Left ventricle myocardium superior (tissue), 1 donor: Measurements from ENCODE around the gene ROMO1. TPM values are rescaled to one million over a fixed set of nuclear protein-coding genes. Genes with fewer than 3 reads are reported as not detected.
A peak's percentile ranks its signal among the peaks of the same experiment; 100 is the strongest.
"Not testable (repeated sequence)": the region's sequence is repeated elsewhere in the genome, so short reads cannot be mapped to it uniquely, and the experiment has no call there.

Experiments
- ATAC-seq: fragments of 200-7000 bp; cut with Tn5 transposase; one replicate; pipeline ENCODE4 v1.9.1; 2020; ENCODE audit warnings: mild to moderate bottlenecking, moderate library complexity
- DNase-seq: peaks from one replicate; pipeline ENCODE4 v3.0.0-alpha.2; 2020
- intact Hi-C: fragments of 100-400 bp; cut with micrococcal nuclease; formaldehyde crosslinking; loops from one replicate; pipeline ENCODE4 v1.11.0; 2022
- total RNA-seq: library from RNA; stranded (reverse); fragmentation: NEBNext Ultra II Directional; extraction: Animal tissue kit (Norgen Biotek cat#: 25700); gene quantifications from one replicate; pipeline ENCODE4 v1.2.1, GENCODE V29; 2021
- donor health status: DM: no; HTN: yes; CAD: no; lungs with severe emphysema.

The ROMO1 gene
- total RNA-seq, 1 donor from 2014 or later, result 180 TPM

DNA sequence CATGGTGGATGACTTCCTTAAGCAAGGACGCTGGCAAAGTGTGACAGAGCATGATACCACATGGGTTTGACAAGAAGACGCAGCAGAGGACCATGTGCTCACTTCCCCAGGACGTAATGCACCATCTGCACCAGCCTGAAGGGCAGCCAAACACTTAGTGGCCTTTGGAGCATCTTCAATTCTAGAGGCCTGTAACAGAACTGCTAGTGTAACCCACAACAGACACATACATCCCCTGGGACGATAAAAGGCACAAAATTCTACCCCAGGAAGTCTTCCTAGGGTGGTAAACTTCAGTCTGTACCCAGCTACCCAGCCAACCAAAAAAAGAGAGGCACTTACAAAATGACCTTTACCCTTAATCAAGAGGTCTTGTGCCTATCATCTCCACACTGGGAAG lies 25.3 kb upstream of the ROMO1 start:
- ATAC-seq (no peak), DNase-seq (no peak)
- intact Hi-C loops, result no loop called here

DNA sequence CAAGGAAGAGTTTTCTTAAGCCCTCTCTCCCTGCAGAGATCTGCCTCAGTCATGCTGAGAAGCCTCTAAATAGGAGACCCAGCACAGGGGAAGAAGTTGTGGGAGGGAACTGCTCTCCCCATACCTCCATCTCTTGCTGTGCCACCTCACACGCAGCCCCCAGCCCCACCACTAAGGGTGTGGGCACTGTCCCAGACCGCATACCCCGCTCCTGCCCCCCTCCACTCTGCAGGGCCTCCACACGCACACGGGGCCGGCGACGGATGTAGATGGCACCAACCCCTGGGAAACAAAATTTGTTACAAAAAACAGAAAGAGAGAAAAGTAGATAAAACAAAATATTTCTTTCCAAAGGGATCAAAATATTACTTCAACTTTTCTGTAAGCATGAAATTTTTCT lies 24.3 kb upstream of the ROMO1 start:
- DNase-seq (no peak), ATAC-seq (no peak)
- intact Hi-C loops, result no loop called here

DNA sequence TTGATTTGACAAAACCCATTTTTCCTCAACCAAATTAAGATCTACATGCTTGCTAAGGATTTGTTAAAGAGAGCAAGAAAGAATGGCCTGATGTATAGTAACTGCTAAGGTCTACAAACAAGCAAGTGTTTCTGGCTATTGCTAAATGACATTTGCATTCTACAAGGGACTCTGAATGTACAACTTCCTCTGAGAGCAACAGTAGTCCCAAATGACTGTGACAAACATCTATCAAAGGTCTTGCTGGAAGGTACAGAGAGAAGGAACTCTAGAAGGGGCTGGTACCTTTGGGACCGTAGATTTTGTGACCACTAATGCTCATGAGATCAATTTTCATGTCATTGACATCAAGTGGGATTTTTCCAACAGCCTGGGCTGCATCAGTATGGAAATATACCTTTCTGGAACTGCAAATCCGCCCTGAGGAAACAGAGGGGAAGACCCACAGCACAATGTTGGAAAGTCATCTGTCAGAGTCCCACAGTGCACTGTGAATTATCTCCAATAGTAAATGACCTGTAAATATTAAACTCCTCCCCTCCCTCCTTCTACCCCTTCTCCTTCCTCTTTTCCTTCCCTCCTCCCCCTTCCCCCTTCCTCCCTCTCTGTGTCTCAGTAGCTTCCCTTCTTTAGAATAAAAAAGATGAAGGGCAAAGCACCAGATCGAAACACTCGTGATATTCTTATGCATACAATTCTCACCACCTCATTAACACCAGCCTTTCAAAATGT lies 18.6 kb upstream of the ROMO1 start:
- ATAC-seq (no peak), DNase-seq (no peak)
- intact Hi-C loops, result no loop called here

DNA sequence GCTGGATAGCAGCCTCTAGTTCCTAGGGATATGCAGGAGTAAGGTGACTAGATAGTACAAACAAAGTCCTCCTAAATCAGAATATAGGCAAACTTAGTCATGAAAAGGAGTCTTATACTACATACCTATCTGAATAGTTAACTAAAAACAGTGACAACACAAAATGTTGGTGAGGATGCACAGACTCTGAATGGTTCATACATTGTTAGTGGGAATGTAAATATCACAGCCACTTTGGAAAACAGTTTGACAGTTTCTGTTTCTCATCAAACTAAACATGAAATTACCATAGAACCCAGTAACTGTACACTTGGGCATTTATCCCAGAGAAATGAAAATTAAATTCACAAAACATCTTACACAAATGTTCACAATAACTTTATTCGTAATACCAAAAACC lies 17.2 kb upstream of the ROMO1 start:
- DNase-seq (no peak), ATAC-seq (no peak)
- intact Hi-C loops, result no loop called here

DNA sequence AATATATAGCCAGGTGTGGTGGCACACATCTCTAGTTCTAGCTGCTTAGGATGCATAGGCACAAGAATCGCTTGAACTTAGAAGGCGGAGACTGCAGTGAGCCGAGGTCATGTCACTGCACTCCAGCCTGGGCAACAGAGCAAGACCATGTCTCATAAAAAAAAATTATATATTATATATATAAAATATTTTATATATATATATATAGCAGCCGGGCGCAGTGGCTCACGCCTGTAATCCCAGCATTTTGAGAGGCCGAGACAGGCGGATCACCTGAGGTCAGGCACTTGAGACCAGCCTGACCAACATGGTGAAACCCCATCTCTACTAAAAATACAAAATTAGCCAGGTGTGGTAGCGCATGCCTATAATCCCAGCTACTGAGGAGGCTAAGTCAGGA lies 13.8 kb upstream of the ROMO1 start:
- ATAC-seq, DNase-seq, intact Hi-C loops: not testable (repeated sequence)

DNA sequence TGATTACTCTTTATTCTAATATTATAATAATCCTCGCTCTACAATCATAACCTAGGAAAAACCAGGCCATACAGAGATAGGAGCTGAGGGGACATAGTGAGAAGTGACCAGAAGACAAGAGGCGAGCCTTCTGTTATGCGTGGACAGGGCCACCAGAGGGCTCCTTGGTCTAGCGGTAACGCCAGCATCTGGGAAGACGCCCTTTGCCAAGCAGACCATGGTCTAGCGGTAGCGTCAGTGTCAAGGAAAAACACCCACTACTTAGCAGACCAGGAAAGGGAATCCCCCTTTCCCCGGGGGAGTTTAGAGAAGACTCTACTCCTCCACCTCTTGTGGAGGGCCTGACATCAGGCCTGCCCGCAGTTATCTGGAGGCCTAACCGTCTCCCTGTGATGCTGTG lies 12.3 kb upstream of the ROMO1 start:
- ATAC-seq, intact Hi-C loops, DNase-seq: not testable (repeated sequence)

DNA sequence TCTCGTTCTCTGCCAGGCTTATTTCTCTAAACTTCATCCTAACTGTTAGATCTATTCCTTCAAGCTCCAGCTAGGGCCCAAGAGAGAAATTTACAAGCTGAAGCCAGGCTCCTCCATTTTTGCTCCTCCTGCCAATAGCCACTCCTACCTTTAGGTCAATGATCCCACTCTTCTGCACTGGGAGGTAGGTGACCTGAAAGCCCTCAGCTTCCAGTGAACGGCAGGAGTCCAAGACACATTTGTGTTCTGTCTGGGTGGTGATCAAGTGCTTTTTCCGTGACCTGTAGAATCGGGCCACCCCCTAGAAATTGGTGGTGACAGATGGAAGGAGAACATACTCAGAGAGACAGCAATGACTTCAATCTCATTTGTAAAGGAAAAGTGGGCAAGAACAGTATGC lies 8.9 kb upstream of the ROMO1 start:
- DNase-seq (no peak), ATAC-seq (no peak)
- intact Hi-C loops, result no loop called here

DNA sequence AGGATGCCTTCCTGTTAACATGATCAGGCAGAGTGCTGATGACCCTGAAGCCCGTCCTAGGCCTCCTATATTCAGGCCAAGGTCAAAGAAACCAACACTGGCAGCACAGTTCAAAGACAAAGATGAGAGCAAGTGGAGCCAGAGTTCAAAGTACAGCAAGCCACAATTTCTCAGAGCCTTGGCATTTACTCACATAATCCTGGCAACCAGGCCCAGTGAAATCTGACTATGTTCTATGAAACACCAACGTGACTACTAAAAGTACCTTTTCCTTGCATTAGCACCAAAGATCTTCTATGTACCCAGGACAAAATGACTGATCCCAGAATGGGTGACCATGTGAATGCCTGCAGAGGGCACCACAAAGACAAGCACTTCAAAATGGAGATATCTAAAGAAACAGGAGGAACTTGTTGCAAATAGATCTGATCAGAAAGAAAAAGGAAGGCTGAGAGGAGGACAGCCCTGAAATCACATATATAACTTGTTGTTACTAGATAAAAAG lies 3.9 kb upstream of the ROMO1 start:
- DNase-seq (no peak), ATAC-seq (no peak)
- intact Hi-C loops, result no loop called here

DNA sequence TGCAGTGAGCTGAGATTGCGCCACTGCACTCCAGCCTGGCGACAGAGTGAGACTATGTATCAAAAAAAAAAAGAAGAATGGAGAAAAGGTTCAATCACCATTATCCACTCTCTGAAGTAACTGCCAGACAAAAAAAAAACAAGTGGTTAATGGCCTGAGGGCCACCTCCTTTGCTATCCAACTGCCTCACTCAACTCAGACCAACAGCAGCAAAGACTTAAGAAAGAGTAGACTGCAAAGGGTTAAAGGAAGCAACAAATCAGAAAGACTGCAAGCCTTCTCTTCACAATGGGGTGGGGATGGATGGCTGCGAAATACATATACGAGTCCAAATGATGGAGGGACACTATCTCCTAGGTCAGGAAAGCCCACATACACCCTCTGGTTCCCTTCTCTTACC lies 3.2 kb upstream of the ROMO1 start:
- DNase-seq (no peak), ATAC-seq (no peak)
- intact Hi-C loops, result no loop called here

DNA sequence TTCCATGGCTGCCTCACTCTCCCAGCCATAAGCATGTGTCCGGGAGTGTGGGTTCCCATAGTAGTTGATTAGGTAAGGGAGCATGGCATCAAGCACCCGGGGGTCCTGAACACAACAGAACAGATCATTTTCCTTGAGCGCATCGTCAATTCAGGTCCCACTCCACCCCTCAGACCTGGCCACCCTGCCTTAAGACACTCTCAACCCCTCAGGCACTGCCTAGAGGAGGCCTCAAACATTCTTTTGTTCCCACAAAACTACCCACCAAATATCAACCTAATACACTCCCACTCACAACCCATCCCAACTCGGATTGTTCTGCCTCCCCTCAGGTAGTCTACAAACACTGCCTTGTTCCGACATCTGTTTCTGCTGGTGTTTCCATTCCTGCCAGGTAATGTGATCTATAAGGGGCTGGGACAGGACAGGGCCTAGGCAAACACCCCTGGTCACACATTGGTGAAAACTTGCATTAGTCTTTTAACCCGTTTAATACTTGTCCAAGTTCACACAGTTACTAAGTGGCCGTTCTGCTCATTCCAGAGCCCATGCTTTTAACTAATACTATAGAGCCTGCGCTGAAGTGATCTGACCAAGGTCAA lies 1.4 kb upstream of the ROMO1 start:
- no peak for DNase-seq
- ATAC-seq, result no peak
- intact Hi-C loops, result no loop called here

DNA sequence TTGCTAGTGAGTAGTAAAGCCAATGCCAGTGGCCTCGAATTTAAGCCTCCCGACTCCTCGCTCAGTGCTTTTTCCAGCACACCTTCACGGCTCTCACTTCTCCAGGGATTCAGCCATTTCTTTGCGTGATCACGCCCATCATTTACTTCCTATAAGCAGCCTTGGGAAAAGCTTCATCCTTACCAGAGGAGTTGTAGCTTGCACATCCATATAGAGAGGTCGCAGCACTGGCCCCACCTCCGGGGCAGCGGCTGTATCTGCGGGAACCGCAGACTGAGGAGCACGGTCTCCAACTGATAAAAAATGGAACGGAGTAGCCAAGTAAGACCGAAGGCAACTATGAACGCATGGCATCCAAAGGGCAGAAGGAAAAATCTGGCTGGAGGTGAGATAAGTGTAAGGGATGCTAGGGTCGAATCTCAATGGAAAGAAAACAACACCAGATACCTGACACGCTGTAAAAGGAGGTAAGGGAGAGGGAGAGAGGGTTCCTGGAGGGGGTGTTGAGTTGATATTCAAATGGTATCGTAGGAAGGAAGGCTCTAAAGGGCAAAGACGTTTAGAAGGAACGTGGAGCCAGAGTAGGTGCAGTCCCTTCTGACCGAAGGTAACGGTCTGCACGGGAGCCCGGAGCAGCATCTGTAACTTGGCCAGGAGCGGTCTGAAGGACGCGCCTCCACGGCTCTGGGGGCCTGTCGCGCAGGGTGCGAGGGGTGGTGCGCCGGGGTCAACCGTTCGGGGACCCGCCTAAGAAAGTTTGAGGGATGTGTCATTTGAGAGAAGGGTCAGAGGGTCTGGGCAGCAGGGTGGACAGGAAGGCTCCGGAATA lies 693 bp upstream of the ROMO1 start:
- DNase-seq (no peak), ATAC-seq (peak; percentile 58)
- intact Hi-C loops, result no loop called here

DNA sequence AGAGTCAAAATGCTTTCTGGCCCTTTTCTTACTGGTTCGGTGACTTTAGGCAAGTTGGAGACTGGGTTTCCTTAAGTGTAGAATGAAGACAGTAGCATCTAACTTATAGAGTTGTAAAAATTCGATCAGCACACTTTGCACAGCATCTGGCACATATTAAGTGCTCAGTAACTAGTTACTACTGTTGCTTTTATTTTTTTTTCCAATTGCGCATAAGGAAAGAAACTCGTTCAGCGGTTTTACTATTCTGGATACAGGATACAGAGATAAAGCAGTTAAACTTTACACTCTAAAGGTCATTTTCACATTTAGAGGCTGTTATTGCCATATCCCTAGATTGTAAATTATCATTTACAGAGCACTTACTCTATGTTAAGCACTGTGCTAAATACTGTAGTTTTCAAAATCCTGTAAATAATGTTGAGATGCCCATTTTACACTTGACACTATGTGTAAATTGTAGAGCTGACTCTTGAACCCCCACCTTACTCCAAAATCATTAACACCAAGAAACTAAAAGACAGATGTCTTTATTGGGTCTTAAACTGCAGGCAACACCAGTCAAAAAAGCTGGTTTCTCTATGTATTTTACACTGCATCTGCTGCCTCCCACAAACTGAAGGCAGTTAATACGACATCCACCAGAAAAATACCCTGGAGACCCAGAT lies 886 bp downstream of the ROMO1 start:
- DNase-seq (no peak), ATAC-seq (no peak)
- intact Hi-C loops, result no loop called here

DNA sequence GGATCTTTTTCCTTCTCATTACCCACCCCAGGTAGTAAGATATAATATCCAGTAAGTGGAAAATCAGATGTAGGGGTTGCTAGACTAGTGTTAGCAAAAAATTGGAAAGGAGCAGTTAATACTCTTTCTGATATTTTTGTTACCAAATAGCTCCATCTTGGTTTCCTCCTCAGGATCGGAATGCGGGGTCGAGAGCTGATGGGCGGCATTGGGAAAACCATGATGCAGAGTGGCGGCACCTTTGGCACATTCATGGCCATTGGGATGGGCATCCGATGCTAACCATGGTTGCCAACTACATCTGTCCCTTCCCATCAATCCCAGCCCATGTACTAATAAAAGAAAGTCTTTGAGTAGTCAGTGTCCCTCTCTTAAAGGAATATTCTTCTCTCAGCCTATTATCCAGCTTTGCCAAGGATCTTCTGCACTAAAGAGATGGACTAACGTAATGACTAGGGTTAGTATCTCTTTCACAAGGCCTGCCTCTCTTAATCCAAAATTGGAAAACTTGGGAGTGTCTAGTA lies 1.5 kb downstream of the ROMO1 start:
- intact Hi-C loops, result no loop called here
- no peak for DNase-seq
- ATAC-seq, result no peak

DNA sequence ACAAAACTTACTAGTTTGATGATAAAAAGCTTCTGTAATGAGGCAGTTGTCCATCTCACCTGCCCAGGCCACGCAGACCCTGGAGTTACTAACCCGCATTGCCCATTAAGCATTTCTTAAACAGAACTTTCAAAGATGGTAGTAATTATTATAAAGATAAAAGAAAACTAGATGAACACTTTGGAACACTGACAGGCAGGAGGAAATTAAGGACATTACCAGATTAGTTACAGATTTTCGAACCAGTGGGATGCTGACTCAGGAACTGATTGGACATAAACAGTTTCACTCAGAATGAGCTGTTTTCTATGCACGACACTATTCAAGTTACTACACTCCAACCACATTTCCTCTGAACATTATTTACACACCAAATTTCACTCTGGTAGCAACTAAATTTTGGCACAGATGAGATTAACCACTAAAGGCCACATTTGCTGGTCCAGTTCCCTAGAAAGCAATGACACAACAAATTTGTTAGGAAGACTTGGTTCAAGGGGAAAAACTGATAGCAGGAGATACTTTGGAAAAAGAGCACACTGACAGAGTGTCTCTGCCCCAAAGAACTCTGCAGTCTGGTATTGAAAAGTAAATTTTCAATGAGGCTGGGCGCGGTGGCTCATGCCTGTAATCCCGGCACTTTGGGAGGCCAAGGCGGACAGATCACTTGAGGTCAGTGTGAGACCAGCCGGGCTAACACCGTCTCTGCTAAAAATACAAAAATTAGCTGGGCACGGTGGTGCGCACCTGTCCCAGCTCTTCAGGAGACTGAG lies 3.0 kb downstream of the ROMO1 start:
- intact Hi-C loops, result no loop called here
- ATAC-seq (no peak), DNase-seq (no peak)

DNA sequence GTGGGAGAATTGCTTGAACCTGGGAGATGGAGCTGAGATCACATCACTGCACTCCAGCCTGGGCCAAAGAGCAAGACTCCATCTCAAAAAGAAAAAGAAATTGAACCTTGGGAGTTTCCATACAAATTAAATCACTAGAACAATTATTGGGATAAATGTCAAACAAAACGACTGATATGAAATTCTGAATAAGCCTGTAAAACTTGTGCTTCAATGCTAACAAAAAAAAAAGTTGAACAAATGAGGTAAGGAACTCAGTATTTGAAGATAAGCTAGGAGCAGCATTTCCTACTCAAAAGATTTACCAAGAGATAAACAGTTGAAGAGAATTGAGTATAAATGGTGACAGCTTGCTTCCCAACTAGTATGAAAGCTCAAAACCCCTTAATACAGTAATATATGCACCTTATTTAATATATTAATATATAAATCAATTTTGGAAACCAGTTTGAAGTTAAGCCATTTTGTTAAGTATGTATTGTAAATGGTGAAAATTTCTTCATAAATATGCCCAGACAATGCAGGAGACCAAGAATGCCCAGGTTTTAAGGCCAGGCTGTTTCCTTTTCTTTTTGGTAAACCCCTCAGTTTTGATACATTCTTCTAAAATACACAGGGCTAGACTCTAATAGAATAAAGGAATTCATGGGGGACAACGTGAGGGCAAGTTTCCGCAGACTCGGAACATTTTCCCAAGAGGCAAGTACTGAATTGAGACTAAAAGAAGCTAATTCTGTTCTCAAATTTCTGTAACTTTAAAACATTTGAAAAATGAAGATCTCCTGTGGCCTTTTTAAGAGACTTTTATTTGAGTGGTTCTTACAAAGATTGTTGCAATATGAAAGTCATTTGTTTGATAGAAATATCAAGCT lies 3.9 kb downstream of the ROMO1 start:
- intact Hi-C loops, result no loop called here
- no peak for ATAC-seq
- DNase-seq, result no peak

DNA sequence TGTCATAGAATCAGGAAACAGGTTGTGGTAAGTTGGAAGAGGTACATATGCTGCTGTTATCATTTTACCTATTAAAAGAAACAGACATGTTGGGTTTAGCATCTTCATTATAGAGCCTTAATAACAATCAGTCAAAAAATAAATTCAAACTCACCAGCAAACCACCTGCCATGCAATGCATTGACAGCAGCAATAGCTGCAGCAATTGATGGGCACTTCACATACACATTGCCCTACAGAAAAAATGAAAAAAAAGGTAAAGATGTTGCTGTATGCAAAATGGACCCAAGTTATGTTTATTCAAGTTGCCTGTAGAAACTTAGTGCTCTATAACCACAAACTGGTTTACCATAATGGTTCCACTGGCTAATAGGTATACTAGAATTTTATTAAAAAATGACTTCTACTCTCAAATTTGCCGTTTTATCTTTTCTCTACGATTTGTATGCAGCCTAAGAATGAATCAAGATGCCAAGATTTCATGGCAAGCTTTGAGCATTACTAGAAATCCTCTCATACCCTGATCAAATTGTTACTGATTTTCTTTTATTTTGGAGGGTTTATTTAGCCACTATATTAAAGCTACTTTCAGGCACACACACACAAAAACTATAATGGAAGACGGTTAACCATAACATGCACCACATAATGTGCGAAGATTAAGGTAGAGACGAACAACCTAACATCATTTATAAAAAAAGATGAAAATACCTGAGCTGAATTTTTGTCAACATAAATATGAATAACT lies 5.5 kb downstream of the ROMO1 start:
- intact Hi-C loops, result no loop called here
- no peak for ATAC-seq

DNA sequence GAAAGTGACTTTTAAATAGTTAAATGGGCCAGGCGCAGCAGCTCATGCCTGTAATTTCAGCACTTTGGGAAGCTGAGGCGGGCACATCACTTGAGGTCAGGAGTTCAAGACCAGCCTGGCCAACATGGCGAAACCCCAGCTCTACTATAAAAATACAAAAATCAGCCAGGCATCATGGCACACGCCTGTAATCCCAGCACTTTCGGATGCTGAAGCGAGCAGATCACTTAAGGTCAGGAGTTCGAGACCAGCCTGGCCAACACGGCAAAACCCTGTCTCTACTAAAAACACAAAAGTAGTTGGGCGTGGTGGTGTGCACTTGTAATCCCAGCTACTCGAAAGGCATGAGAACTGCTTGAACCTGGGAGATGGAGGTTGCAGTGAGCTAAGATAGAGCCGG lies 6.7 kb downstream of the ROMO1 start:
- DNase-seq, ATAC-seq, intact Hi-C loops: not testable (repeated sequence)

More for the DNA sequence above, 5.5 kb downstream of the ROMO1 start:
- DNase-seq, result no peak
